H1 (cell line): ENCODE data around the gene PTPRE. TPM values are rescaled to one million over a fixed set of nuclear protein-coding genes. Genes with fewer than 3 reads are reported as not detected.

Source experiments
- TAF7 ChIP-seq: optimal IDR thresholded peaks from 2 replicates; pipeline ENCODE3; 2011; ENCODE audit warnings: low read depth, mild to moderate bottlenecking, inconsistent platforms, low read length, moderate library complexity, borderline replicate concordance
- polyA plus RNA-seq, 7 experiments: library from polyadenylated mRNA; depleted of rRNA in 3 of 7; stranded (reverse) in 5 of 7; unstranded in 2 of 7; fragments of >200 nt in 5 of 7; fragments of 200-250 nt in 2 of 7; gene quantifications; 1 replicate in 5 of 7; 2 replicates in 1 of 7; 4 replicates in 1 of 7; pipeline versions ENCODE4 v1.2.1 to v1.2.3, GENCODE V29; 2011 to 2013; ENCODE audit warnings: missing spikeins in 2 of 7, mixed read lengths in 2 of 7
- total RNA-seq: library from RNA; stranded (reverse); fragmentation: NEBNext Ultra II Directional; extraction: Animal tissue kit (Norgen Biotek cat#: 25700); gene quantifications from 2 replicates; pipeline ENCODE4 v1.2.1, GENCODE V29; 2021
- TF ChIP-seq, protein P1 (sequence below), 3 experiments: IDR thresholded peaks; 1 replicate in 2 of 3; 2 replicates in 1 of 3; pipeline versions ENCODE4 v1.5.1 to v1.6.1; 2011; ENCODE audit warnings: low read length in 3 of 3, mild to moderate bottlenecking in 3 of 3, inconsistent platforms in 2 of 3, low read depth in 1 of 3, moderate library complexity in 1 of 3; ENCODE audit not compliant: insufficient read depth in 1 of 3; ENCODE audit errors: control extremely low read depth in 1 of 3

PTPRE gene
- total and polyA plus RNA-seq, 2 of the 8 experiments (the other 6 are each of a cell fraction or from before 2014, with no cell fraction given), result 0.33 to 0.54 TPM

GRCh38 chr10:127968659-127969058, 61.8 kb downstream of the PTPRE start (continued):
- TF ChIP-seq, protein P1, sequence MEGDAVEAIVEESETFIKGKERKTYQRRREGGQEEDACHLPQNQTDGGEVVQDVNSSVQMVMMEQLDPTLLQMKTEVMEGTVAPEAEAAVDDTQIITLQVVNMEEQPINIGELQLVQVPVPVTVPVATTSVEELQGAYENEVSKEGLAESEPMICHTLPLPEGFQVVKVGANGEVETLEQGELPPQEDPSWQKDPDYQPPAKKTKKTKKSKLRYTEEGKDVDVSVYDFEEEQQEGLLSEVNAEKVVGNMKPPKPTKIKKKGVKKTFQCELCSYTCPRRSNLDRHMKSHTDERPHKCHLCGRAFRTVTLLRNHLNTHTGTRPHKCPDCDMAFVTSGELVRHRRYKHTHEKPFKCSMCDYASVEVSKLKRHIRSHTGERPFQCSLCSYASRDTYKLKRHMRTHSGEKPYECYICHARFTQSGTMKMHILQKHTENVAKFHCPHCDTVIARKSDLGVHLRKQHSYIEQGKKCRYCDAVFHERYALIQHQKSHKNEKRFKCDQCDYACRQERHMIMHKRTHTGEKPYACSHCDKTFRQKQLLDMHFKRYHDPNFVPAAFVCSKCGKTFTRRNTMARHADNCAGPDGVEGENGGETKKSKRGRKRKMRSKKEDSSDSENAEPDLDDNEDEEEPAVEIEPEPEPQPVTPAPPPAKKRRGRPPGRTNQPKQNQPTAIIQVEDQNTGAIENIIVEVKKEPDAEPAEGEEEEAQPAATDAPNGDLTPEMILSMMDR (IDR thresholded peaks at IDR 0.05; ENCODE audit: control extremely low read depth in 1 of 3, insufficient read depth in 1 of 3, low read depth in 1 of 3, low read length in 3 of 3), result no peak
- TF ChIP-seq TAF7, result no peak
